GM19328 (cell line): Measurements from ENCODE around the gene OS9.
A peak's percentile ranks its signal among the peaks of the same experiment; 100 is the strongest.
"Not testable (repeated sequence)": the region's sequence is repeated elsewhere in the genome, so short reads cannot be mapped to it uniquely, and the experiment has no call there.

Source experiments
- ATAC-seq: cut with Tn5 transposase; IDR thresholded peaks from one replicate; pipeline ENCODE4 v1.9.1; 2021; ENCODE audit warnings: mild to moderate bottlenecking, moderate library complexity; ENCODE audit not compliant: unreplicated experiment

The OS9 gene

DNA sequence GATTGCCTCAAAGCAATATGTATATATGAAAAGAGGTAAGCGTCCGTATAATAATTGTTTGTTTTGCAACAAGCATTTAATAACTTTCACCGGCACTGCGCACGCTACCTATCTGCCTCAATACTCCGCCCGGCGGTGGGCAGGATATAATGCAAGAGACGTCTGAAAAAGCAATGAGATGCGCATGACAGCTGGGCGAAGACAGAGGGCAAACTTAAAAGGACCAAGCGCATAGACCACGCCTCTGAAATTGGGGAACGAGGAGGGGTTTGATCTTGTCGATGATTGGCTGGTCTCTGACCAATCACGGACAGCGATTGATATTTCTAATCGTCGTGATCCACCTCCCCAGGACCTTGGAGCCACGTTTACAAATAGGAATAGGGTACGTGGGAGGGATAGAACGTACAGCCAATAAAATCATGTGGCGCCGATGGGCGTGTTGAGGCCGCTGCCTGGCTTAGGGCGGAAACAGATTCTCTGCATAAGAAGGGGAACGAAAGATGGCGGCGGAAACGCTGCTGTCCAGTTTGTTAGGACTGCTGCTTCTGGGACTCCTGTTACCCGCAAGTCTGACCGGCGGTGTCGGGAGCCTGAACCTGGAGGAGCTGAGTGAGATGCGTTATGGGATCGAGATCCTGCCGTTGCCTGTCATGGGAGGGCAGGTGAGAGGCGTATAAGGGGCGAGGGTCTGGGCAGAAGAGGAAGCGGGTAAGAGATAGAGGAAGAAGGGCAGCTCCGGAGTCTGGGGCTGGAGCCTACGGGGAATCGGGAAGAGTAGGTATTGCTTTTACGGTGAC is at the start of gene OS9:
Gene OS9 (plus strand): TSS at position 474 of the 800 bp plus-strand sequence. CDS start 30 bp downstream, at position 504.
- peak; percentile 96 for ATAC-seq

- ATAC-seq = not testable (repeated sequence)
These were observed 47.8 kb upstream of the OS9 start for GRCh38 chr12:57645990-57646658.

DNA sequence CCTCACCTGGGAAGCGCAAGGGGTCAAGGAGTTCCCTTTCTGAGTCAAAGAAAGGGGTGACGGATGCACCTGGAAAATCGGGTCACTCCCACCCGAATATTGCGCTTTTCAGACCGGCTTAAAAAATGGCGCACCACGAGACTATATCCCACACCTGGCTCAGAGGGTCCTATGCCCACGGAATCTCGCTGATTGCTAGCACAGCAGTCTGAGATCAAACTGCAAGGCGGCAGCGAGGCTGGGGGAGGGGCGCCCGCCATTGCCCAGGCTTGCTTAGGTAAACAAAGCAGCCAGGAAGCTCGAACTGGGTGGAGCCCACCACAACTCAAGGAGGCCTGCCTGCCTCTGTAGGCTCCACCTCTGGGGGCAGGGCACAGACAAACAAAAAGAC is 47.3 kb upstream of the OS9 start:
- ATAC-seq = not testable (repeated sequence)

DNA sequence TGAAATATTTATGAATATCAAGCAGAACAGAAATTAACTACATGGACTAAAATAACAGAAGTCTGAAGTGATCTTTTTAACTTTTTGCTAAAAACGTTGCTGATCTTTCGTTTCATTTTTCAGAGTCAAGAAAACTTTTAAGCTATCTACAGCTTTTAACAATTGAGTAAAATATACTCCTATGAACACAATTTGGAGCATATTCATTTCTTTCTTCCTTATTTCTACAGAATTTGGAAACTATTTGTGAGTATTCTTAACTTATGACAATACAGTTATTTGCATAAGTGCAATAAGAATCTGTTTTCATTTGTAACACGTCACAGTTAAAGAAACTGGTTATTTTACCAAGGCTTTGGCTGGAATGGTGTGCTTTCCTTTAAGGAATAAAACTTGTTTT is 39.9 kb upstream of the OS9 start:
- no peak for ATAC-seq

DNA sequence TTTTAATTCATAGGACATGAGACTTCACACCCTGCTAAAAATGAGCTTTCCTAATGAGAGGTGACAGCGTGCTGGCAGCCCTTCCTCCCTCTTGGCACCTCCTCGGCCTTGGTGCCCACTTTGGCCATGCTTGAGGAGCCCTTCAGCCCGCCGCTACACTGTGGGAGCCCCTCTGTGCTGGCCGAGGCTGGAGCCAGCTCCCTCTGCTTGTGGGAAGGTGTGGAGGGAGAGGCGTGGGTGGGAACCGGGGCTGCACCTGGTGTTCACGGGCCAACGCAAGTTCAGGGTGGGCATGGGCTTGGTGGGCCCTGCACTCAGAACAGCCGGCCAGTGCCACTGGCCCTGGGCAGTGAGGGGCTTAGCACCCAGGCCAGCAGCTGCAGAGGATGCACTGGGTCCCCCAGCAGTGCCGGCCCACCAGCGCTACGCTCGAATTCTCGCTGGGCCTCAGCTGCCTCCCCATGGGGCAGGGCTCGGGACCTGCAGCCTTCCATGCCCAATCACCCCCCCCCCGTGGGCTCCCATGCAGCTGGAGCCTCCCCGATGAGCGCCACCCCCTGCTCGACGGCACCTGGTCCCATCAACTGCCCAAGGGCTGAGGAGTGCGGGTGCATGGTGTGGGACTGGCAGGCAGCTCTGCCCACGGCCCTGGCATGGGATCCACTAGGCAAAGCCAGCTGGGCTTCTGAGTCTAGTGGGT is 38.2 kb upstream of the OS9 start:
- no peak for ATAC-seq

DNA sequence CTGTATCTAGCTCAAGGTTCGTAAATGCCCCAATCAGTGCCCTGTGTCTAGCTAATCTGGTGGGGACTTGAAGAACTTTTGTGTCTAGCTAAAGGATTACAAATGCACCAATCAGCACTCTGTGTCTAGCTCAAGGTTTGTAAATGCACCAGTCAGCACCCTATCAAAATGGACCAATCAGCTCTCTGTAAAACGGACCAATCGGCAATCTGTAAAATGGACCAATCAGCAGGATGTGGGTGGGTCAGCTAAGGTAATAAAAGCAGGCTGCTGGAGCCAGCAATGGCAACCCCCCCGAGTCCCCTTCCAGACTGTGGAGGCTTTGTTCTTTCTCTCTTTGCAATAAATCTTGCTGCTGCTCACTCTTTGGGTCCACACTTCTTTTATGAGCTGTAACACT is 37.5 kb upstream of the OS9 start:
- not testable (repeated sequence) for ATAC-seq

DNA sequence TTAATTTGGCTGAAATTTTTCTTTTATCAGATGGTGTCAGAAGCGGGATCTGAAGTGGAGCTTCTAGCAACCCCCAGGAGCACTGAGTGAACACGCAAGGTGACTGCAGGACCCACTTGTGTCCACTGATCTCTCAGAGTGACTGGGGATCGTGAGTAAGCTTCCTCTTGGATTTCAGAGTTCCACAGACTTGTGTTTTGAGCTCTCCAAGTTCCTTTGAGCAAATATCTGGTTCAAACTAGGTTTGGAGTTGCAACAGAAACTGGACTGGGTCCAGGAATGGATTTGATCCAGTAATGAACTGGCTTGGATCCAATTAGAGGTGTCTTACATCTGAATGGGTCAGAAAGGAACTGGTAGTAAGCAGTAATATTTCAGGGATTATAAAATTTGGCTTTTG is 36.2 kb upstream of the OS9 start:
- ATAC-seq = no peak

DNA sequence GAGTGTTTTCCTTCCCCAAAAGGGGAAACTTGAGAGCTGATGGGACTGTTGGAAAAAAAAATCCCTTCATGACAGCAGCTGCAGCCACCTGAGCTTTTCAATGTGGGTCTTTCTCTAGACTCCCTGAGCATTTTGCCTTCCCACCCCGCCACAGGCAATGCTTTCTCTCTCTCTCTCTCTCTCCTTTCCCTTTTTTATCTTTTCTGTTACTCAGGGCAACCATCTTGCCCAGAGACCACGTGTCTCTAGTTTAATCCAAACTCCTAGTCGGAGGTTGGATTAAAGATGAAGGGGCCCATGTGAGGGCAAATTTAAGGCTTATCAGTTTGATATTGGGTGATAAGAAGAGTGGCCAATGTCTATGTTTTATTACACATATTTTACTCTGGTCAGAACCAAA is 35.0 kb upstream of the OS9 start:
- no peak for ATAC-seq

DNA sequence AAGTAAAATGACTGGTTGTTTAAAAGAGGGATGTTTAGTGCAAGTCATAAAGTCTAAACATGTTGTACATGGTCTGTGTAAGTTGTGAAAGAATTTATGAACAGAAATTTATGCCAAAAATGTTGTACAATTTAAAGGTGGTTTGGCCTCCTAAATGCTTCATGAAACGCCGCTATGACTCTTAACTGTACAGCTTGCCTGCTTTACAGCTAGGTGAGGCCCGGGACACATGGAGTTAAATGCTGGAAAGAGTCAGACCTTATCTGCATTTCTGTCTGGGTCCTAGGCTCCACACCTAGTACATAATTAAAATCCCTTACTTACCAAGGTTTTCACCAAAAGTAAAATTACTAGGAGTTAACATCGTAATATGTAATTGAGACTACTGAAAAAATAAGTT is 32.6 kb upstream of the OS9 start:
- no peak for ATAC-seq

DNA sequence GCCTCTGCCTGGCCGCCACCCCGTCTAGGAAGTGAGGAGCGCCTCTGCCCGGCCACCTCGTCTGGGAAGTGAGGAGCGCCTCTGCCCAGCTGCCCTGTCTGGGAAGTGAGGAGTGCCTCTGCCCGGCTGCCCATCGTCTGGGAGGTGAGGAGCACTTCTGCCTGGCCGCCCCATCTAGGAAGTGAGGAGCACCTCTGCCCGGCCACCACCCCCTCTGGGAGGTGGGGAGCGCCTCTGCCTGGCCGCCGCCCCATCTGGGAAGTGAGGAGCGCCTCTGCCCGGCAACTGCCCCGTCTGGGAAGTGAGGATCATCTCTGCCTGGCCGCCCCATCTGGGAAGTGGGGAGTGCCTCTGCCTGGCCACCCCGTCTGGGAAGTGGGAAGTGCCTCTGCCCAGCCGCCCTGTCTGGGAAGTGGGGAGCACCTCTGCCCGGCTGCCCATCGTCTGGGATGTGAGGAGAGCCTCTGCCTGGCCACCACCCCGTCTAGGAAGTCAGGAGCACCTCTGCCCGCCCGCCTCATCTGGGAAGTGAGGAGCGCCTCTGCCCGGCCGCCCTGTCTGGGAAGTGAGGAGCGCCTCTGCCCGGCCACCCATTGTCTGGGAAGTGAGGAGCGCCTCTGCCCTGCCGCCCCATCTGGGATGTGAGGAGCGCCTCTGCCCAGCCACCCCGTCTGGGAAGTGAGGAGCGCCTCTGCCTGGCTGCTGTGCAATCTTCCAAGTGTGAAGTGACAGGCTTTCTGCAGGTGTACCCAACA is 28.7 kb upstream of the OS9 start:
- not testable (repeated sequence) for ATAC-seq

DNA sequence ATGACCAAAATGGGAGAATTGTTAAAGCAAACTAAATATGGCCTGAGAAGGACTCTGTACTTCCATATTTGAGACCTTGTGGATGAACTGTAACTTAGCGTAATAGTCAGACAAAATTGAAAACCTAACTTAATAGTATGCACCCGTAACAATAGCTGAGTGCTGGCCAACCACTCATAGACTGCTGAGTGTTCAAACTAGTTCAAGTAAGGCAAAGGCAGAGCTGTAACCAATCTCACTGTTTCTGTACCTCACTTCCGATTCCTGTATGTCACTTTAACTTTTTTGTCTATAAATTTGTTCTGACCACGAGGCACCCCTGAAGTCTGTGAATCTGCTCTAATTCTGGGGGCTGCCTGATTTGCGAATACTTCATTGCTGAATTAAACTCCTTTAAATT is 27.0 kb upstream of the OS9 start:
- ATAC-seq = no peak

DNA sequence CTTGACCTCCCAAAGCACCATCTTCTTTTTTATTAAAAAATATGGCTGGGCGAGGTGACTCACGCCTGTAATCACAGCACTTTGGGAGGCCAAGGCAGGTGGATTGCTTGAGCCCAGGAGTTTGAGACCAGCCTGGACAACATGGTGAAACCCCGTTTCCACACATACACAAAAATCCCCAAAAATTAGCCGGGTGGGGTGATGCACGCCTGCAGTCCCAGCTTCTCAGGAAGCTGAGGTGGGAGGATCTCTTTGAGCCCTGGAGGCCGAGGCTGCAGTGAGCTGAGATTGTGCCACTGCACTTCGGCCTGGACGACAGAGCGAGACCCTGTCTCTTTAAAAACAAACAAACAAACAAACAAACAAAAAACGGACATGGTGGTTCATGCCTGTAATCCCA is 24.2 kb upstream of the OS9 start:
- not testable (repeated sequence) for ATAC-seq

GRCh38 chr12:57671811-57672210 is 22.1 kb upstream of the OS9 start:
- ATAC-seq = not testable (repeated sequence)

GRCh38 chr12:57672801-57673200 is 21.1 kb upstream of the OS9 start:
- ATAC-seq = no peak

GRCh38 chr12:57674691-57675090 is 19.2 kb upstream of the OS9 start:
- no peak for ATAC-seq

- ATAC-seq = not testable (repeated sequence)
These were observed 16.0 kb upstream of the OS9 start for GRCh38 chr12:57677947-57678346.

GRCh38 chr12:57679697-57680096 is 14.2 kb upstream of the OS9 start:
- no peak for ATAC-seq

GRCh38 chr12:57687862-57688261 is 6.1 kb upstream of the OS9 start:
- ATAC-seq = no peak

- ATAC-seq = no peak
These were observed 5.0 kb upstream of the OS9 start for GRCh38 chr12:57688931-57689330.

DNA sequence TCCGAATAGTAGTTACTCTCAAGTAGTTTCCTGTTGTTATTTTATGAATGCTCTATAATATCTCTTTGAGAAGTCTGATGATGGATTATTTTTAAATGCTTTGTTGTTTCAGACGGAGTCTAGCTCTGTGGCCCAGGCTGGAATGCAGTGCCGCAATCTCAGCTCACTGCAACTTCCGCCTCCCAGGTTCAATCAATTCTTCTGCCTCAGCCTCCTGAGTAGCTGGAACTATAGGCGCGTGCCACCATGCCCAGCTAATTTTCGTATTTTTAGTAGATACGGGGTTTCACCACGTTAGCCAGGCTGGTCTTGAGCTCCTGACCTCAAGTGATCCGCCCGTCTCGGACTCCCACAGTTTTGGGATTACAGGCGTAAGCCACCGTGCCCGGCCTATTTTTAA is 1.4 kb upstream of the OS9 start:
- no peak for ATAC-seq

DNA sequence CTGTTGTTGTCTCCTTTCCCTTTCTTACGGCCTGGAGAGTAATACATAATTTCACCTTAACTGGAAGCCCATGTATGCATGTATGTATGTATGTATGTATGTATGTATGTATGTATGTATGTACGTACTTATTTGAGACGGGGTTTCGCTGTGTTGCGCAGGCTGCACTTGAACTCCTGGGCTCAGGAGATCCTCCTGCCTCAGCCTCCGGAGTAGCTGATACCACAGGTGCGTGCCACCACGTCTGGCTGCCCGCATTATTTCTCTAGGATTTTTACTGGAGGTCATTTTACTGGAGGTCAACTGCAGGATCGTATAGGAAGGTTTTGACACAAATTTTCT is 644 bp upstream of the OS9 start:
- ATAC-seq = no peak
